HG03097 (cell line): Measurements from ENCODE around the gene PLEKHG4B.
"Not testable (repeated sequence)": the region's sequence is repeated elsewhere in the genome, so short reads cannot be mapped to it uniquely, and the experiment has no call there.

ENCODE experiments used
- ATAC-seq: cut with Tn5 transposase; IDR thresholded peaks from one replicate; pipeline ENCODE4 v1.9.1; 2021; ENCODE audit not compliant: unreplicated experiment, low FRiP score

Gene PLEKHG4B

GRCh38 chr5:93221-93980, 1.4 kb downstream of the PLEKHG4B start:
- no peak for ATAC-seq

GRCh38 chr5:94113-94892, 2.3 kb downstream of the PLEKHG4B start:
- no peak for ATAC-seq

DNA sequence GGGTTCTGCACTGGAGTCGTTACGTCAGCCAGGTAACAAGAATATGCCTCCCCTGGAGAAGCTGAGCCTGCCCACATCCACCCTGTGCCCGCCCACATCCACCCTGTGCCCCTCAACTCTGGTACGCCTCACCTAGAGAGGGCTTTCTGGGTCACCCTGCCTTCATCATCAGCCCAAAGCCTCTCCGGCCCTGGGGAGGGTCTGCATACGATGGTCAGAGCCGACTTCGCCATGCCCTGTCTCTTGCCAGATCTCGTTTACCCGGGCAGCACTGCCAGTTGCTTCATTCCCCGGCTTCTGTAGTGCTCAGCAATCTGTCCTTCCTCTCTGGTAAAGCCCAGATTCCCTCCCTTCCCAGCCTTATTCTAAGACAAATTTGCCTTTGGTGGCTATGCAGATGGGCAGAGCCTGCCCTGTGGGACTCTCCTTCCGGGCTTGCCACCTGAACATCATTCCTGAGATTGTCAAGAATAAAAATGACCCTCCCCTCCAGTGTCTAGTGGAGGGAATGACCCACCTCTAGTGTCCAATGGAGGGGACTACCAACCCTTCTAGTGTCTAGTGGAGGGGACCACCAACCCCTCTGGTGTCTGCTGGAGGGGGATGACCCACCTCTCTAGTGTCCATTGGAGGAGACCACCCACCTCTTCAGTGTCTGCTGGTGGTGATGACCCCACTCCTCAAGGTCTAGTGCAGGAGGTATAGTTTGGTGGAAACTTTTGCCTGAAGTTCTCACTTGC, 3.4 kb downstream of the PLEKHG4B start:
- ATAC-seq, result no peak

DNA sequence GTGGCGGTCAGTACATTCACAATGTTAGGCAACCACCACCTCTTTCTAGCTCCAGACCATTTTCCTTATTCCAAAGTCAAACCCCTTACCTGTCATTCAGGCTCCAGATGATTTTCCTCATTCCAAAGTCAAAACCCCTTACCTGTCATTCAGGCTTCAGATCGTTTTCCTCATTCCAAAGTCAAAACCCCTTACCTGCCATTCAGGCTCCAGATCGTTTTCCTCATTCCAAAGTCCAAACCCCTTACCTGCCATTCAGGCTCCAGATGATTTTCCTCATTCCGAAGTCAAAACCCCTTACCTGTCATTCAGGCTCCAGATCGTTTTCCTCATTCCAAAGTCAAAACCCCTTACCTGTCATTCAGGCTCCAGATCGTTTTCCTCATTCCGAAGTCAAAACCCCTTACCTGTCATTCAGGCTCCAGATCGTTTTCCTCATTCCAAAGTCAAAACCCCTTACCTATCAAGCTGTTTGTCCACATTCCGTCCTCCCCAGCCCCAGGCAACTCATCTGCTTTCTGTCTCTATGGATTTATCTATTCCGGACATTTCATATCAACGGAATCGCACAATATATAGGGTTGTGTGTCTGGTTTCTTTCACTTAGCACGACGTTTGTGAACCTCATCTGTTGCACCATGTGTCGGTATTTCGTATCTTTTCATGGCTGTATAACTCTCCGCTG, 5.2 kb downstream of the PLEKHG4B start:
- no peak for ATAC-seq

DNA sequence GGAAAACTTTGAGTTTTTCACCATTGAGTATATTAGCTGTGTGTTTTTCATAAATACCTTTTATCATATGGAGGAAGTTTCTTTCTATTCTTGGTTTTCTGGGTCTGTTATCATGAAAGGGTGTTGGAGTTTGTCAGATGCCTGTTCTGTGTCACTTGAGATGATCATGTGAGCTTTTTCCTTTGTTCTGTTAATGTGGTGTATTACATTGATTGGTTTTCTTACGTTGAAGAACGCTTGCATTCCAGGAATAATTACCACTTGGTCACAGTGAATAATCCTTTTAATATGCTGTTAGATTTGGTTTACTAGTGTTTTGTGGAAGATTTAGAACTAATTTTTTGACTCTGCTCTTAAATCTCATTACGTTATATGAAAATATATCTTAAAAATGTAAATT, 7.8 kb downstream of the PLEKHG4B start:
- no peak for ATAC-seq

DNA sequence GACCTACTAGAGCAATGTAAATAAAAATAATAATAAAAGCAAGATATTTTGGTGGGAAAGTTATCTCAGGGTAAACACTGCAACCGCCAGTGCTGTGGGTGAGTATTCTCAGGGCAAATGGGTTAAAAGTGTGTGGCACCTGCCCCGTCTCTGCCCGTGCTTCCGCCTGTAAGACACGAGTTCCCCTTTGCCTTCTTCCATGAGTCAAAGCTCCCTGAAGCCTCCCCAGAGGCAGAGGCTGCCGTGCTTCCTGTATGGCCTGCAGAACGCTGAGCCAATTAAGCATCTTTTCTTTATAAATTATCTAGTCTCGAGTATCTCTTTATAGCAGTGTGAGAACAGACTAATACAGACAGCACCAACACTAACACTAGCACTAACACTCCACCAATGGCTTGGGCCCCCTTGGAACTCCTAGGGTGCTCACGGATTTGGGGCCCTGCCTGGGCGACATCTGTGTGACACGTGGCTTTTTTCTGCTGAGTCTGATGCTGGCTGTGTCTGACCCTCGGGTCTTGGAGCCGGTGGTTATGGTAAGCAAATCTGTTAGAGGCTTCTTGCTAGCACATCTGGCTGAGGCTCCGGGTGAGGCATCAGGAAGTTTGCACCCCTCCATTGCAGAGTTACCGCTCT, 10.6 kb downstream of the PLEKHG4B start:
- ATAC-seq, result no peak

DNA sequence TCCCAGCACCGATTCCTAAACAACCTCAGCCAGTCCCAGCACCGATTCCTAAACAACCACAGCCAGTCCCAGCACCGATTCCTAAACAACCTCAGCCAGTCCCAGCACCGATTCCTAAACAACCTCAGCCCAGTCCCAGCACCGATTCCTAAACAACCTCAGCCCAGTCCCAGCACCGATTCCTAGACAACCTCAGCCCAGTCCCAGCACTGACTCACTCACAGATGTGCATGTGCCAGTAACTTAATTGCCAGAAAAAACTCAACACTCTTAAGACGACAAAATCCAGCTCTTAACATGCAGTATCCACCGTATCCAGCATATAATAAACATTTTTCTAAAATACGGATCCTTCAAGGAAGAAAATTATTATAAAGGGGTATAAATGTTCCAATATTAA, 12.1 kb downstream of the PLEKHG4B start:
- not testable (repeated sequence) for ATAC-seq

GRCh38 chr5:104778-105296, 12.9 kb downstream of the PLEKHG4B start:
- ATAC-seq, result no peak

DNA sequence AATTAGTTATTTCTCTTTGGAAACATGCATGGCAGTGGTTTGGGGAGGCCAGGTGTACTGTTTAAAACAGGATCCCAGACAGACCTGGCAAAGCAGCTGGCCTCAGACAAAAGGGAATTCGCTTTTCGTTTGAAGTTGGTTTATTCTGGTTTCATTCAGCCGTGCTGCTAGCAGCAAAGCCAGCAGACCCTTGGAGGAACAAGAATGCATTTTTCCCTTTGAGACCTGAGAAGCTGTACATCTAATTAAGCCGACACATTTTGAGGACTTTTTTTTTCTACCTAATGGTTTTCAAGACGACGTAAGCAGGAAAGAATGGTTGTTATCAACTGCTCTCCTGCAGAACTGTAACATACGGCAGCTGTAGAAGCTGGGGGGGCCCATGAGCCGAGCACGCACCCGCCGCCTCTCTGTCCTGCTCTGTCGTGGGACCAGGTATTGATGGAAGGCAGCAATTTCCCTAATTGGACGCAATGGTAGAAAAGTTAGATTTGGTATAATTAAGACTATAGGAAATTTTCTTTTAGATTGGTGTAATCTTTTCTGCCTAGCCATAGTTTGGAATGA, 13.6 kb downstream of the PLEKHG4B start:
- ATAC-seq, result no peak

DNA sequence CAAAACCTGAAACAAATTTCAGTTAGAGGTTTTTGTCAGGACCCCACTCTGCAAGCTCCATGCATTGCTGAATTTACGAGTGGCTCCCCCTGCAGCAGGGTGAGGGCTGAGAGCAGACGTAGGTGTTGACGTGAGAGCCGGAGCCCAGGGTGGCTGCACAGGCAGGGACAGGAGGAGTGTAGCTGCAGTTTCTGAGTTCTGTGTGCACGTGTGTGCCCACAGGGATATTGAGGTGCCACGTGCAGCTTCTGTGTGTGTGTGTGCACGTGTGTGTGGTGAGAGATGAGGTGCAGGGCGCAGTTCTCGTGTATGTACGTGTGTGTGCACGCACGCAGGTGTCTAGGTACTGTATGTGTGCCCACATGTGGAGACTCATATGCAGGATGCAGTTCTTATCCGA, 14.6 kb downstream of the PLEKHG4B start:
- no peak for ATAC-seq

- no peak for ATAC-seq
These were observed 15.6 kb downstream of the PLEKHG4B start for GRCh38 chr5:107526-107925.

DNA sequence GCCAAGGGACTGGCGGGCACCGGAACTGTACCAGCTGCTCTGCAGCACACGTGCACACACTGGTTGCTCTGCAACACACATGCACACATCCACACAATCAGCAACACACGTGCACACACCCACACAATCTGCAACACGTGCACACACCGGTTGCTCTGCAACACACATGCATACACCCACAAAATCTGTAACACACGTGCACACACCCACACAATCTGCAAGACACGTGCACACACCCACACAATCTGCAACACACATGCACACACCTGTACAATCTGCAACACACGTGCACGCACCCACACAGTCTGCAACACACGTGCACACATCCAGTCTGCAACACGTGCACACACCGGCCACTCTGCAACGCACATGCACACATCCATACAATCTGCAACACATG, 17.9 kb downstream of the PLEKHG4B start:
- no peak for ATAC-seq

- no peak for ATAC-seq
These were observed 18.4 kb downstream of the PLEKHG4B start for GRCh38 chr5:110270-110888.

GRCh38 chr5:111171-111570, 19.2 kb downstream of the PLEKHG4B start:
- no peak for ATAC-seq

DNA sequence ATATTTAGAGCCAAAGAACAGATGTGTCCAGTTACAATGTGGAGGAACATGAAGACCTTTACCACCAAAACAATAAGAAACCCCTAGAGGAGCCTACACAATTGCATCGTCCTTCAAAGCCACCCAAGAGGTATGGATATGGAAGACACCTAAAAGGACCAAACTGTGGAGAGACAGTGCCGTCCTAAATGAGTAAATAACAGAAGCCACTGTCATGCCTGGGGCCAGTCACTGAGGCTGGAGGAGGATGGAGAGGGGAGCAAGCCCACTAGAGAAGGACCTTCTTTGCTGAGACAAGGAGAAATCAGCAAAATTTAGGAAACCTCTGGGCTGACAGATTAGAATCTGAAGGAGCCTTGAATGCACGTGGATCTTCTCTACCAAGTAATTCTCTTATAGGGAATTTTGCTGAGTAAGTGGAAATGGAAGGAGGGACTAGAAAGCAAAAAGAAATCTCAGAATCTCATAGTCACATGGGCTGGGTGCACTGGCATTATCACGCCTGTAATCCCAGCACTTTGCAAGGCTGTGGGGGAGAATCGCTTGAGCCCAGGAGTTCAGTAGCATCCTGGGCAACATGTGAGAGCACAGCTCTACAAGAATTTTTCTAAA, 27.6 kb downstream of the PLEKHG4B start:
- ATAC-seq, result no peak

GRCh38 chr5:121432-121831, 29.5 kb downstream of the PLEKHG4B start:
- no peak for ATAC-seq

DNA sequence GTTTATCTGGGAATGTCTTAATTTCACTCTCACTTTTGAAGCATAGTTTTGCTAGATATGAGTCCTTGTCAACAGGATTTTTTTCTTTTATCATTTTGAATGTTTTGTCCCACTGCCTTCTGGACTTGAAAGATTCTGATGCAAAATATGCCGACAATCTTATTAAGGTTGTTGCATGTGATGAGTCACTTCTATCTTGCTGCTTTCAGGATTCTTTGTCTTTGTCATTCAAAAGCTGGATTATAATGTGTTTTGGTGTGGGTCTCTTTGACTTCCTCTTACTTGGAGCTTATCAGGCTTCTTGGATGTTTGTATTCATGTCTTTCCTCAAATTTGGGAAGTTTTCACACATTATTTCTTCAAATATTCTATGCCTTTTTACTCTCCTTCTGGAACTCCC, 33.8 kb downstream of the PLEKHG4B start:
- ATAC-seq, result no peak

DNA sequence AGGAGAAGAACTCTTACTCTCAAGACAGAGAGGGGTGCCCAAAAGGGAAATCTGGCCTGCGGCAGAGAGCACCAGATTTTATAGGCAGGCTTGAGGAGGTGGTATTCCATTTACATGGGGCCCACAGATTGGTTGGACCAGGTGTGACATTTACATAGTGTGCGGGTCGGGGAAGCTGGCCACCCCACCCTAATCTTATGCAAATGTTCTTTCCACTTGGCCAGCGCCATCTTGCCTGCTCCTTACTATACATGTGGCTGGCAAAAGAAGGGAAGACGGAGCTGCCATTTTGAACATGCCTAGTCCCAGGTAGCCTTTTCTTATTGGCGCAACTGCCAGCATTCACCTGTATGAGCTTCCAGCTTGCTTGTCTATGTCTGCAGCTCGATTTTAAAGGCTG, 34.8 kb downstream of the PLEKHG4B start:
- no peak for ATAC-seq

- ATAC-seq, result no peak
These were observed 35.9 kb downstream of the PLEKHG4B start for GRCh38 chr5:127886-128285.
